GM21786 (cell line): Measurements from ENCODE around the gene RAD1.
A peak's percentile ranks its signal among the peaks of the same experiment; 100 is the strongest.

ENCODE experiments used
- ATAC-seq: cut with Tn5 transposase; IDR thresholded peaks from one replicate; pipeline ENCODE4 v1.9.1; 2021; ENCODE audit not compliant: unreplicated experiment

The RAD1 gene

DNA sequence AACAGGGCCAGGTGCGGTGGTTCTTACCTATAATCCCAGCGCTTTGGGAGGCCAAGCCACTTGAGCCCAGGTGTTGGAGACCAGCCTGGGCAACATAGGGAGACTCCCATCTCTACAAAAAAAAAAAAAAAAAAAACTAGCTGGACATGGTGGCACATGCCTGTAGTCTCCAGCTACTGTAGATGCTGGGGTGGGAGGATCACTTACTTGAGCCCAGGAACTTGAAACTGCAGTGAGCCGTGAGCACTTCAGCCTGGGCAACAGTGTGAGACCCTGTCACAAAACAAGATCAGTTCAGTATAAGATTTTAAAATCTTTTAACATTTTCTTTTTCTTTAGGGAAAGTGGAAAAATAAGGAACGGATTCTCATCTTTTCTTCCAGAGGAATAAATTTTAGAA, 2.7 kb upstream of the RAD1 start:
- ATAC-seq, result no peak

GRCh38 chr5:34916518-34916917, 1.2 kb upstream of the RAD1 start:
- no peak for ATAC-seq

DNA sequence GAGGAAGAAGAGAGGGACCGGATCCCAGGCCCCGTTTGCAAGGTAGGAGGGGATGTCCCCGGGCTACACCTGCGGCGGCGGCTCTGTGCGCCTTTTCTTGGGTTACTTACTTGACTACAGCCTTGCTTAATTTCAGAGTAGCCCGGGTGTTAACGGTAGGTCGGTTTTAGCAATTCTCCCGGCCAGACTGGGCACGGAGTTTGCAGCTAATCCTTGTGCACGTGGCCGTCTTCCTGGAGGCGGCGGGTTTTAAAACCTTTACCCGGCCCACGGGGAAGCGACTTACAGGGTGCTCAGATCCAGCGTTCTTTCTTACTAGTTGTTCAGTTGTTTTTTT, 520 bp upstream of the RAD1 start:
- ATAC-seq, result peak; percentile 1

- ATAC-seq, result peak; percentile 16
Measured at GRCh38 chr5:34914671-34915138, 599 bp downstream of the RAD1 start.

- no peak for ATAC-seq
Measured at GRCh38 chr5:34913072-34913471, 2.2 kb downstream of the RAD1 start.

DNA sequence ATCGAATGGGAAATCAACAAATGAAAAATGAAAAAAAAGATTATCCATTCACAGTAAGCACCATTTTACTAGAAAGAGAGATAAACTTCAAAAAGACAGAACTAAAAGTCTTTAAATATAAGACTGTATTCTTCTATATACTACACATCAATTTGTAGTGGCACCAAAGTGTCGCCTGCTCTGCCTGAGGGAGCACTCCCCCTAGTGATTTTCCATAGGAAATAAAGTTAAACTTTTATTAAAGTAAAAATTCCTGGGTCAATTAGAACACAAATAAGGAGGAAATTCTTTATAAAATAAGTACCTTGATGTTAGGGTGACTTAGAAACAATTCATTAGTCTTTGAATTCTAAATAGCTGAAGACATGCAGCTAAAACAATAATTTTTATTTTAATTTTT, 9.7 kb downstream of the RAD1 start:
- ATAC-seq, result no peak

GRCh38 chr5:34903260-34903659, 12.0 kb downstream of the RAD1 start:
- no peak for ATAC-seq

- ATAC-seq, result no peak
Measured at GRCh38 chr5:34900652-34901051, 14.7 kb downstream of the RAD1 start.

DNA sequence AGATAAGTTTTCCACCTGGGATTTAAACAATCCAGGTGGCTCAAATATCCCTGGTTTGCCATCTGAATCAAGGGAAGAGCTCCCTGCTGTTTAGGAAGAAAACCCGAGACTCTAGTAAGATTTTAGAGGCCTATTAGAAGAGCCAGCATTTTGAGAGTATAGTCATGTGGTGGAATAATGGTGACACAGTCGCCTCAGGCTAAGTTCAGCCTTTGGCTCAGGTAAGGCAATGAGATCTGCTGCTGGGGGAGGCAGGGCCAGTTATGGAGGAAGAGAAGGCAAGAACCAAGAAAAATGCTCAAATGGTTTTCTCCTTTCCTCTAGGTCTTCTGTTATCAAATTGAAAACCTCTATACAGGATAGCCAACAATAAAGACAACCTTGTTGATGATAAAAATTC, 16.2 kb downstream of the RAD1 start:
- no peak for ATAC-seq

GRCh38 chr5:34898258-34898895, 16.9 kb downstream of the RAD1 start:
- ATAC-seq, result peak; percentile 90

- ATAC-seq, result no peak
Measured at GRCh38 chr5:34897646-34898045, 17.7 kb downstream of the RAD1 start.

DNA sequence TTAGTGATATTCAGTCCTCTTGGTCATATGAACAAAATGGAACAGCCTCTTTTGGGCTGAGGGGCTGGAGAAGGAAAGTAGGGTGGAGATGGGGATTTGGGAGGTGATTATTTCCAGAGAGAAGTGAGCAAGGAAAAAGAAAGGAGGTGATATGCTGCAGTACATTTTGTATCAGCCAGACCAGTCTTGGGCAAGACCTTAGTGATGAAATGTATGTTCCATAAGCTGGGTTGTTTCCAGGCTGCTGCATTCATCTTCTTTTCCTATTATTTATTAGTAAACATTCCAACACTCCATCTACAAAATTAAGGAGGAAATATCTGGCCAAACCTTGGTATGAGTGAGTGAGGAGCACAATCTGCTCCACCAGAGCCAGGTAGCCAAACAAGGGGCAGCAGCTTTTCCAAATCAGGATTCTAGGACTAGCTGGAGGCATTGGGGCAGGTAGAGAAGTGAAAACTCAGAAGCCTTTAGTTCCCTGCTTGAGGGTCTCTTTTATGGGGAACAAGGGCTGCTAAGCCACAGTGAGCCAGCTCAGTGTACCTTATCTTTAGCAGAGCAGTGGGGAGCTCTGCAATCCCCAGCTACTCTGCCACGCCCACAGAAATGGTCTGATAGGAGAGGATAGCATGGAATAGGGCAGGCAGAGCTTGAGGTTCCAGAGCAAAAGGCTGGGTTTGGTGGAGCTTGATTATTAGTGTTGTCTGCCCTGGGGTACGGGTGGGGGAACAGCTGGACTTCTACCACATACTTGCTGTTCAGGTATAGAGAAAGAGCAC, 19.5 kb downstream of the RAD1 start:
- ATAC-seq, result no peak

- ATAC-seq, result no peak
Measured at GRCh38 chr5:34894716-34895115, 20.6 kb downstream of the RAD1 start.

DNA sequence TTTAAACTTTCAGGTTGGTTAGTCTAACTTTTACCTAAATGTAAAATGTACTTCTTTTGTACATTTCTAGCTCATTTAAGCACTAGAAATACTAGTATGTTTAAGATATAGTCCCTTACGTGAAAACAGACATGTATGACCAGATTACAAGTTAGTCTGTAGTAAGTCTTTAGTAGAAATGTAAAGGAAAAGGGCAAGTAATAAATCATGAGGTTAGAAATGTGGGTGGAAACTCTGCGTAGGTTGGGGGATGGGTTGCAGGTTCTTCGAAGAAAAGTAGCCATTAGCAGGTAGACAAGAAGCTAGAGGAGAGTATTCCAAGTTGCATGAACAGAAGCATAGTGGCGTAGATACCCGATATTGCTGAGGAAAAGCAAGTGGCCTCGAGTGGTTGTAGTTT, 22.9 kb downstream of the RAD1 start:
- no peak for ATAC-seq

GRCh38 chr5:34891981-34892380, 23.3 kb downstream of the RAD1 start:
- ATAC-seq, result no peak

DNA sequence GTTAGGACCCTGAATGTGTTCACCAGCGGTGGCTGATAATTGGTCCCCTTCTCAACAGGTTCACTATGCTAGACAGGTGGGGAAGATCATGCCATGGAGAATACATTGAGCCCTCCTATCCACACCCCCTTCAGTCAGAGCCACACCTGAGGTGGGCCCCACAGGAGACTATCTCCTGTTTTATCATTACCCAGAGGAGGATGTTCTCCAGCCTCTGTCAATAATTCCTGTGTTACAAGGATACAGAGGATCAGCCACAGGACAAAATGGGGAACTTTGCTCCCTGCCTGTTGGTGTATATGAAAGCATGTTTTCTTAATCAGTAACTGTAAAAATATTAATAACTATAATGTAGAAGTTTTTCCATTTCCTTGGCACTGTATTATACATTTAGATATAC, 25.9 kb downstream of the RAD1 start:
- no peak for ATAC-seq

GRCh38 chr5:34886392-34887119, 28.7 kb downstream of the RAD1 start:
- ATAC-seq, result no peak

DNA sequence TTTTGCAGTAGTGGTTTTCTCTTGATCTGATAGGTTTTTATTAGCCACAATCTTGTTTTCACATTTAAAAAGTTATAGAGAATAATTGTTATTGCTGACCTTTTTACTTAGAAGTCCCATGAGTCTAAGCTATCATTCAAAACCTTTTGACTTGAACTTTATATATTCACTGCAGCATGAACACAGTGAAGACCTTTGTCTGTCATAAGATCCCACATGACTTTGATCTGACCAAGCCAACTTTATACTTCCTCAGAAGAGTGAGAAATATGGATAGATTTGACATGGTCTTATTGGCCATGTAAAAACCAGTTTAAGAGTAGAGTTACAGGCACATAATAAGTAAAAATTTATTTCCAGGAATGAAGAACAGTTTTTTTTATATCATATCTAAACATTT, 34.1 kb downstream of the RAD1 start:
- ATAC-seq, result no peak

- ATAC-seq, result no peak
Measured at GRCh38 chr5:34876275-34876674, 39.0 kb downstream of the RAD1 start.

DNA sequence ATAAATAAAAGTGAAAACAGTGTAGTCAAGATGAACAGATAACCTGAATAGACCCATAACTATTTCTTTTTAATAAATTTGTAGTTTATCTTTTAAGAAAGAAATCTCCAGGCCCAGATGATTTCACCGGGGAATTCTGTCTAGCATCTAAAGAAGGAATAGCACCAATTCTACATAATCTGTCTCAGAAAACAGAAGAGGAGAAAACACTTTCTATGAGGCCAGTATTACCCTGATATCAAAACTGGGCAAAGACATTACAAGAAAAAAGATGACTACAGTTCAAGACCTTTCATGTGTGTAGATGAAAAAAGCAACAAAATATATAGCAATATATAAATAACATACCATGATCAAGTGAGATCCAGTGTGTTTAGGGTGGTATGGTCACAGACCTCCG, 44.9 kb downstream of the RAD1 start:
- ATAC-seq, result no peak

DNA sequence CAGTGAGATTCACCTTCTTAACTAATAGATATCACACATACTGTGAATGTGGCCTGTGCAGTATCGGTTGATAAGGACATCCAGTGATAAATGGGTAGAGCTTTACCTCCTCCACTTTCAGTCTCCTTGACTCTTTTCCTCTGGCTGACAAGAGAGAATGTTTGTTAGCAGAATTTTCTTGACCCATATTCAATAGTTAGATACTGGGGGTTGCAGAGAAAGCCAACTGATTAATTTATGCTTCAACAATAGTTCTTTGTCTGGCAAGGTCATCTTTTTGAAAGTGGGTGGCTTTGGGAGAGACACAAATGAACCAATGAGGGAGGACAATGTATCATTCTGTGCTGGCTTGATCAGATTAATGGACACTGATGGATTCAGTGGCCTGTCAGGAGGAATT, 46.0 kb downstream of the RAD1 start:
- no peak for ATAC-seq

DNA sequence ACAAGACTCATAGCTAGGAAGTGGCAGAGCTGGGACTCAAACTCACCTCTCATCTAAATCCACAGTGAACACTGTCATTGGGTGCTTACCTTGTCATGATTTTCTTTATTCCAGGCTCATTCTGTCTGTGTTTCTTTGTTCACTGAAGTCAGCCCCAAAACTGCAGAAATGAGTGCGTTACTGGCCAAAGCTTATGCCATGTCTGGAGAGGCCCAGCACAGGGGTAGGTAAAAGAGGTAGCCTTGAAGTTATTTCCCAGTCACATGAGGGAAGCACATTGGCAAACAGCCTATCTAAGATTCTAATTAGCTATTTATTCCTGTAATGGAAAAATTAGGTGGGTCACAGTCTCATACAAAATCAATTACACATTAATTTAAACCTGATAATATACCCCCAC, 46.5 kb downstream of the RAD1 start:
- no peak for ATAC-seq
